GM23248 (cell line): ENCODE measurements around the gene COG5. TPM values are rescaled to one million over a fixed set of nuclear protein-coding genes. Genes with fewer than 3 reads are reported as not detected.
A peak's percentile ranks its signal among the peaks of the same experiment; 100 is the strongest.

Source experiments
- DNase-seq: peaks from one replicate; pipeline ENCODE4 v3.0.0-alpha.2; 2015
- H2AFZ ChIP-seq: fragments of 200-600 bp; sonication (generic); 2 replicates; pipeline ENCODE4 v1.6.1; 2016; ENCODE audit warnings: antibody characterized with exemption
- H3F3A ChIP-seq: fragments of 200-600 bp; sonication (generic); 2 replicates; pipeline ENCODE4 v1.6.1; 2016; ENCODE audit warnings: mild to moderate bottlenecking, antibody characterized with exemption, mixed run types; ENCODE audit not compliant: insufficient read depth
- H3K27ac ChIP-seq: fragments of 200-600 bp; sonication (generic); 2 replicates; pipeline ENCODE4 v1.5.1; 2016; ENCODE audit warnings: mild to moderate bottlenecking
- H3K27me3 ChIP-seq: fragments of 200-600 bp; sonication (generic); replicated peaks from 2 replicates; pipeline ENCODE4 v1.6.1; 2016; ENCODE audit warnings: mild to moderate bottlenecking; ENCODE audit not compliant: insufficient read depth
- H3K36me3 ChIP-seq: fragments of 200-600 bp; sonication (generic); 2 replicates; pipeline ENCODE4 v1.6.1; 2016; ENCODE audit warnings: low read depth, mild to moderate bottlenecking
- H3K4me1 ChIP-seq: fragments of 200-600 bp; sonication (generic); 2 replicates; pipeline ENCODE4 v1.6.1; 2016; ENCODE audit warnings: mild to moderate bottlenecking; ENCODE audit not compliant: insufficient read depth
- H3K4me2 ChIP-seq: fragments of 200-600 bp; sonication (generic); one replicate; pipeline ENCODE4 v1.6.1; 2016; ENCODE audit warnings: mild to moderate bottlenecking; ENCODE audit not compliant: unreplicated experiment
- H3K4me3 ChIP-seq: fragments of 200-600 bp; sonication (generic); 2 replicates; pipeline ENCODE4 v1.5.1; 2016; ENCODE audit warnings: mild to moderate bottlenecking
- H3K79me2 ChIP-seq: fragments of 200-600 bp; sonication (generic); 2 replicates; pipeline ENCODE4 v1.6.1; 2016; ENCODE audit warnings: mild to moderate bottlenecking; ENCODE audit not compliant: insufficient read depth
- H3K9ac ChIP-seq: fragments of 200-600 bp; sonication (generic); 2 replicates; pipeline ENCODE4 v1.6.1; 2016; ENCODE audit warnings: mild to moderate bottlenecking
- H3K9me2 ChIP-seq: fragments of 200-600 bp; sonication (generic); 2 replicates; pipeline ENCODE4 v1.6.1; 2016; ENCODE audit warnings: mixed run types, mild to moderate bottlenecking, moderate library complexity; ENCODE audit not compliant: insufficient read depth
- H3K9me3 ChIP-seq: fragments of 200-600 bp; sonication (generic); one replicate; pipeline ENCODE4 v1.6.1; 2017; ENCODE audit warnings: low read depth
- H4K20me1 ChIP-seq: fragments of 200-600 bp; sonication (generic); 2 replicates; pipeline ENCODE4 v1.6.0; 2016; ENCODE audit not compliant: insufficient read depth
- EZH2 ChIP-seq: fragments of 200-600 bp; sonication (generic); IDR thresholded peaks from 2 replicates; pipeline ENCODE4 v1.6.1; 2018; ENCODE audit warnings: antibody characterized with exemption, mild to moderate bottlenecking; ENCODE audit not compliant: insufficient read depth, poor library complexity, severe bottlenecking
- EZH2phosphoT487 ChIP-seq: fragments of 200-600 bp; sonication (generic); IDR thresholded peaks from 2 replicates; pipeline ENCODE4 v1.6.1; 2018; ENCODE audit warnings: antibody characterized with exemption, moderate library complexity, mild to moderate bottlenecking, low read depth; ENCODE audit not compliant: insufficient read depth
- WGBS, 2 experiments: methylation state at CpG; one replicate each; pipeline ENCODE4 v1.1.6; 2015 to 2017; ENCODE audit warnings: low lambda C conversion rate in 2 of 2, low coverage in 1 of 2; ENCODE audit errors: missing lambda C conversion rate in 2 of 2; 5-methylcytosine and 5-hydroxymethylcytosine counted together
- in situ Hi-C: fragments of 300-500 bp; cut with MboI; formaldehyde crosslinking; loops from 2 replicates; pipeline ENCODE4 v1.15.0; 2020
- polyA plus RNA-seq: library from polyadenylated mRNA; unstranded; fragments of >200 nt; fragmentation: Nextera tagmentation; extraction: Ambion mirVana; gene quantifications from 2 replicates; pipeline ENCODE4 v1.2.1, GENCODE V29; 2016
- total RNA-seq: library from RNA; depleted of rRNA; stranded (reverse); fragments of >200 nt; shearing (Covaris generic); gene quantifications from 2 replicates; pipeline ENCODE4 v1.2.3, GENCODE V29; 2014; rRNA removed

The COG5 gene
- total RNA-seq (26.0 and 53.6 TPM in 2 replicates), polyA plus RNA-seq (20.7 and 22.9 TPM in 2 replicates)

DNA sequence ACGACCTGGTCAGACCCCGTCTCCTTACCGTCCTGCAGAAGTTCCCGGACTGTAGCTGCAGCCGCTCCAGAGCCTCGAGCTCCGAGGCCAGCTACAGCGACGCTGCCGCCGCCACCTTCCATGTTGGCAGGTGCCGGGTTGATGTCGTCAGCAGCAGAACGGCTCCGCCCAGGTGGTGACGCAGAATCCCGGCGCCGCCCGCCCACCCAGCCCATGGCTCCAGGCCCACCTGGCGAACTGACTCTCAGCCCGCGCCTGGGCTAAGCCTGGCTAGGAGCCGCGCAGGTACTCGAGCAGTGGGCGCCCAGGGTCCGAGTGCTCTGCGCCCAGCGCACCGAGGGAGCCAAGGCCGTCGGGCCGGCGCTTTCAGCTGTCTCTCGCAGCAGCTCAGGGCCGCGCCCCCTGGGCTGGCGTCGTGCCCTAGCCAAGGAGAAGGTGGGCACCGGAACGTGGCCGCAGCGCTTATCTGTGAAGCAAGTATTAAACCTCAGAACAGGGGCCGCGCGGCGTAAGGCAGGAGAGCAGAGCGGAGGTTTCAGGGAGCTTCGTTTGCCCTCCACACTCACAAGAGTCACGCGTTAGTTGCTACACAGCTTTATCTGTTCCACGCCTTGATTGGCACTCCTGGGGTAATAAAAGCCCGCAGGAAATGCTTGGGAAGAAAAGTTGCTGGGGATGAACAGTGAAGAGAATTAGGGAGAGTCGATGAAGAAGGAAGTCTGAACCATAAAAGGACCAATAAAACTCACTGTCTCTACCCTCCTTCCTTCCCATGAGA, at the start of gene COG5, which contains the start of gene DUS4L:
Gene COG5 (minus strand): TSS at position 146 of the 778 bp plus-strand sequence. CDS start 24 bp downstream, at position 122.
Gene DUS4L (plus strand): TSS at position 197 of the 778 bp plus-strand sequence. CDS start 3,100 bp downstream, outside the sequence.
- peak within 1 kb of the TSS; percentile 94 for H3K9ac ChIP-seq
- in situ Hi-C loops = no loop called here
- H3F3A ChIP-seq = peaks cover 31% of the 10 kb centered on the region
- no peaks in the 10 kb centered on the region for H4K20me1 ChIP-seq
- no peak for TF ChIP-seq EZH2phosphoT487
- TF ChIP-seq EZH2 = no peak
- no peaks in the 10 kb centered on the region for H3K9me2 ChIP-seq
- no peaks in the 10 kb centered on the region for H3K9me3 ChIP-seq
- peak within 1 kb of the TSS; percentile 88 for H3K4me3 ChIP-seq
- H3K4me2 ChIP-seq = peak within 1 kb of the TSS; percentile 97
- peaks cover 45% of the 10 kb centered on the region for H3K79me2 ChIP-seq
- 1 to 3% methylated on average over 23 to 37 of the region's 55 CpGs for WGBS, 2 experiments
- DNase-seq = peak; percentile 91
- no peaks in the 10 kb centered on the region for H3K36me3 ChIP-seq
- peak within 1 kb of the TSS; percentile 79 for H3K27ac ChIP-seq
- H3K27me3 ChIP-seq = no peaks in the 10 kb centered on the region
- peak within 1 kb of the TSS; percentile 90 for H2AFZ ChIP-seq
- peaks cover 37% of the 10 kb centered on the region for H3K4me1 ChIP-seq

DNA sequence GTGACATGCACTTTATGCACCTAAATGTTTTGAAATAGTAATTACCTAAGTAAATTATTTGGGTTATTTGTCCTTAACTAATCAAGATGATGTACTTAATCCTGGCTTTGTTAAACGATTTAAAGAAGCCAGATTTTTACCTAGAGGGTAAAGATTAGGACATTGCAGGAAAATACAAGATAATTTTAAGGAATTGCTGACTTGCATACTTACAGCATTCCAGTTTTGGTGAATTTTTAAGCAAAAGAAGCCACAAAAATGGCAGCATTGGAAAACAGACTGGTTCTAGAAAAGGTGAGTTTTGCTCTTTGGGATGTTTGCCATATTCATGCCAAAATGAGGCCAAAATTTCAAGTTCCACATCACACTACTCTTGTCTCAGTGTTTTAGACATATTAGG, 49.7 kb upstream of the COG5 start:
- 0 out of 2 replicates have a peak, but pooled peaks cover 5% of the 10 kb centered on the region for H3K36me3 ChIP-seq

DNA sequence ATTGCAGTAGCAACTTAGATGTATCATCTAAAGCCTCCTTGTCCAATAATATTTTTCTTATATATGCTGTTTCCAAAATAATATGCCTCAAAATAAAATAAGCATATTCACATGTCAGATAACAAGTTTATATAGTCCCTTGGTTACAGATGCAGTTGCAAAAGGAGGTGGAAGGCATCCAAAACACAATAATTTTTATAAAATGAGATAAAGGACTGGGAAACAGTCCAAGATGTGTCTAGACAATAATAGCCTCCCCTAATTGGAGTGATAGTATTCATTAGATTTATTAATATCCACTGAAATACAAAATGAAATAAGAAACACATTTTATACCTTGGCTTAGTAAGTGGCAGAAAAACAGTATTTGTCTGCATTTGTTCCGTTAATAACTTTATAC, 46.6 kb upstream of the COG5 start:
- Histone ChIP-seq H3K4me1 (peaks cover 22% of the 10 kb centered on the region), H3K79me2 (no peaks in the 10 kb centered on the region), H3K9me3 (no peaks in the 10 kb centered on the region), H3K4me3 (no peak overlapping the region), H2AFZ (no peak overlapping the region), H4K20me1 (no peaks in the 10 kb centered on the region), H3F3A (peaks cover 27% of the 10 kb centered on the region), H3K36me3 (0 out of 2 replicates have a peak, but pooled peaks cover 5% of the 10 kb centered on the region), H3K9me2 (0 out of 2 replicates have a peak, but pooled peaks cover 5% of the 10 kb centered on the region), H3K9ac (no peak overlapping the region), H3K27me3 (no peaks in the 10 kb centered on the region), H3K27ac (no peak overlapping the region), H3K4me2 (no peak overlapping the region)
- DNase-seq = no peak
- WGBS, 2 experiments = 97 to 98% methylated on average over 1 of the region's 1 CpG
- TF ChIP-seq EZH2 = no peak
- no peak for TF ChIP-seq EZH2phosphoT487
- in situ Hi-C loops = no loop called here

More for the DNA sequence above, 49.7 kb upstream of the COG5 start:
- no peaks in the 10 kb centered on the region for H3K9me3 ChIP-seq
- no peak overlapping the region for H2AFZ ChIP-seq
- TF ChIP-seq EZH2 = no peak
- TF ChIP-seq EZH2phosphoT487 = no peak
- WGBS, 2 experiments = 93 to 94% methylated on average over 1 of the region's 1 CpG
- no peak overlapping the region for H3K4me3 ChIP-seq
- H3K9ac ChIP-seq = no peak overlapping the region
- no peak overlapping the region for H3K4me2 ChIP-seq
- no peaks in the 10 kb centered on the region for H4K20me1 ChIP-seq
- peaks cover 27% of the 10 kb centered on the region for H3F3A ChIP-seq
- H3K4me1 ChIP-seq = peaks cover 28% of the 10 kb centered on the region
- no peak overlapping the region for H3K27ac ChIP-seq
- H3K9me2 ChIP-seq = 0 out of 2 replicates have a peak, but pooled peaks cover 5% of the 10 kb centered on the region
- H3K79me2 ChIP-seq = no peaks in the 10 kb centered on the region
- no peak for DNase-seq
- no peaks in the 10 kb centered on the region for H3K27me3 ChIP-seq
- in situ Hi-C loops = no loop called here

DNA sequence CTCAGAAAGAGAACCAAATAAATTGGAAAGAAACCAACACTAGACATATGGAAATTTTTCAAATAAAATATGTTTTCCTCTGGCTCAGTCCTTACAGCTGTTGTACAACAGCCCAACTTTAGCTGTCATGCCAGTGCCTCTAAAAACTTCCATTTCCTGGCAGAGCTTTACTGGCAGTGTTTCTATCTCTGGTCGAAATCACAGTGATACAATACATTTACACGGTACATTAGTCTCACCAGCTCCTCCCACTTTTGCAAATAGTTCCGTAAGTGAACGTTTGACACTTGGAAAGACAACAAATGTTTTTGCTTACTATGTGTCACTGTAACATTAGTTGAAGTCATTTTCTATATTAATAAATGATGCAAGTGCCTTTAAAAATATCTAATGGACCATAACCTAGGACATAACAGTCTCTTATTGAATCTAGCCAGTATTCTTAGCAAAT, 46.1 kb upstream of the COG5 start:
- Histone ChIP-seq H3K27me3 (no peaks in the 10 kb centered on the region), H3K9ac (no peak overlapping the region), H3K36me3 (0 out of 2 replicates have a peak, but pooled peaks cover 5% of the 10 kb centered on the region), H3K4me2 (no peak overlapping the region), H3K9me3 (no peaks in the 10 kb centered on the region), H3F3A (peaks cover 27% of the 10 kb centered on the region), H3K27ac (no peak overlapping the region), H4K20me1 (no peaks in the 10 kb centered on the region), H3K4me3 (no peak overlapping the region), H3K9me2 (0 out of 2 replicates have a peak, but pooled peaks cover 5% of the 10 kb centered on the region), H3K79me2 (no peaks in the 10 kb centered on the region), H3K4me1 (peaks cover 17% of the 10 kb centered on the region), H2AFZ (no peak overlapping the region)
- WGBS, 2 experiments = 58 to 61% methylated on average over 4 of the region's 4 CpGs
- DNase-seq = no peak
- TF ChIP-seq EZH2phosphoT487 = no peak
- in situ Hi-C loops = no loop called here
